ENCODE results near the gene KCTD17. TPM values are rescaled to one million over a fixed set of nuclear protein-coding genes. Genes with fewer than 3 reads are reported as not detected.

The KCTD17 gene
- total and polyA plus RNA-seq, 9 donors, result 10.6 to 22.1 (median 19.1) TPM

DNA sequence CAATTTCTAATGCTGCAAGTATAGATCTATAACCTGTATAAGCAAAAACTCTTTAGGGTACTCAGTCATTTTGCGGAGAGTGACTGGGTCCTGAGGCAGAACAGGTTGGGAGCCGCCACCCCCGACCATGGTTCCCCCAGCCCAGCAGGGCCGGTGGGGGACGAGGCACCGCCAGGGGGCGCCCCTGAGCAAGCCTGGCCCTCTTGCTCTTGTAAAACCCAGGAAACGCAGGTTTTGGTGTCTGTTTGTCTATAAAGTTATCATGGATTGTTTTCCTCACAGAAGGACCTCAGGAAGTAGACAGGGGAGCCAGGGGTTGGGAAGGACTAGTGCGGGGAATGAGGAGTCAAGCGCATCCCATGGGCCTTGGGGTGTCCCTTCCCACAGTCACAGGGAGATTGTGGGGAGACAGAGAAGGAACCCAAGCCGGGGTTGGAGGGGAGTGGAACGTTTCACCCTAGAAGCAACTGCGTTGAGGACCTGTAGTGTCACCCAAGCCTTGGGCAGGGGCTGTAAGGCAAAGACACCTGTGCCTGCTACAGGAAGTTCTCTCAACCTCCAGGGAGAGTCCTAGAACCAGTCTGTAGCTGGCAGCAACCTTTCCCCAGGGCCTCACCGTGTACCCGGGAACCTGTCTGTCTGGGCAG, 26.4 kb downstream of the KCTD17 start:
- DNase-seq, result peak; percentile 59
- 25% methylated on average over 13 of the region's 15 CpGs for WGBS (ENCODE audit: insufficient coverage)
- Histone ChIP-seq H3K4me1 (ENCODE audit: control insufficient read depth, insufficient read depth, low read length) (no peaks in the 10 kb centered on the region), H3K4me3 (ENCODE audit: low read length) (no peak overlapping the region), H3K27ac (ENCODE audit: low read length) (no peak overlapping the region), H3K27me3 (ENCODE audit: control insufficient read depth, insufficient read depth, low read length) (peaks cover 35% of the 10 kb centered on the region), H3K36me3 (ENCODE audit: control insufficient read depth, insufficient read depth, low read length) (no peaks in the 10 kb centered on the region), H3K9me3 (replicated peaks; ENCODE audit: control insufficient read depth, low read depth, low read length) (no peaks in the 10 kb centered on the region)

GRCh38 chr22:37079158-37079557, 27.6 kb downstream of the KCTD17 start:
- Histone ChIP-seq H3K9me3 (replicated peaks; ENCODE audit: control insufficient read depth, low read depth, low read length) (no peaks in the 10 kb centered on the region), H3K27ac (ENCODE audit: low read length) (no peak overlapping the region), H3K4me3 (ENCODE audit: low read length) (no peak overlapping the region), H3K36me3 (ENCODE audit: control insufficient read depth, insufficient read depth, low read length) (no peaks in the 10 kb centered on the region), H3K4me1 (ENCODE audit: control insufficient read depth, insufficient read depth, low read length) (no peaks in the 10 kb centered on the region), H3K27me3 (ENCODE audit: control insufficient read depth, insufficient read depth, low read length) (peaks cover 30% of the 10 kb centered on the region)
- 35% methylated on average over 2 of the region's 5 CpGs for WGBS (ENCODE audit: insufficient coverage)
- no peak for DNase-seq

- DNase-seq, result peak; percentile 44
- Histone ChIP-seq H3K27ac (ENCODE audit: low read length) (no peak overlapping the region), H3K4me1 (ENCODE audit: control insufficient read depth, insufficient read depth, low read length) (no peaks in the 10 kb centered on the region), H3K27me3 (ENCODE audit: control insufficient read depth, insufficient read depth, low read length) (peaks cover 26% of the 10 kb centered on the region), H3K9me3 (replicated peaks; ENCODE audit: control insufficient read depth, low read depth, low read length) (no peaks in the 10 kb centered on the region), H3K36me3 (ENCODE audit: control insufficient read depth, insufficient read depth, low read length) (no peaks in the 10 kb centered on the region), H3K4me3 (ENCODE audit: low read length) (no peak overlapping the region)
- WGBS (ENCODE audit: insufficient coverage), result 67% methylated on average over 15 of the region's 15 CpGs
These were observed 28.2 kb downstream of the KCTD17 start for GRCh38 chr22:37079668-37080171.

DNA sequence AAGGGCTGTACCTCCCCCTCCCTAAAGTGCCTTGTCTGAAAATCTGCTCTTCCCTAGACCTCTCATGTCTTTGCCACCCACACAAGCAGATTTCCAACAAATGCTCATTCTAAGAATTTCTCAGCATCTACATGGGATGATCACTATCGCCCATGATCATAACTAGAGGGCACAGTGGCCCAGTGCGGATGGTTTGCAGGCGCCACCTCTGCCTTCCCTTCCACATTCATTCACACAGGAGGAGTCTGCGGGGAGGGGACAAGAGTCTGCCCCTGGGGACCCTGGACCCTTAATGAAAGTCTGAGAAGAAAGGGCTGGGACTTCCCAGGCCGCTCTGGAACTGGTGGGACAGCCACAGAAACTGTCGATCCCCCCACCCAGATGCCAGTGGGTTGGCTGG, 28.9 kb downstream of the KCTD17 start:
- WGBS (ENCODE audit: insufficient coverage), result 93% methylated on average over 2 of the region's 6 CpGs
- H3K4me3 ChIP-seq (ENCODE audit: low read length), result no peak overlapping the region
- peaks cover 20% of the 10 kb centered on the region for H3K27me3 ChIP-seq (ENCODE audit: control insufficient read depth, insufficient read depth, low read length)
- H3K36me3 ChIP-seq (ENCODE audit: control insufficient read depth, insufficient read depth, low read length), result no peaks in the 10 kb centered on the region
- no peak for DNase-seq
- H3K9me3 ChIP-seq (replicated peaks; ENCODE audit: control insufficient read depth, low read depth, low read length), result no peaks in the 10 kb centered on the region
- no peak overlapping the region for H3K27ac ChIP-seq (ENCODE audit: low read length)
- no peaks in the 10 kb centered on the region for H3K4me1 ChIP-seq (ENCODE audit: control insufficient read depth, insufficient read depth, low read length)

GRCh38 chr22:37080838-37081237, 29.3 kb downstream of the KCTD17 start:
- Histone ChIP-seq H3K36me3 (ENCODE audit: control insufficient read depth, insufficient read depth, low read length) (no peaks in the 10 kb centered on the region), H3K4me1 (ENCODE audit: control insufficient read depth, insufficient read depth, low read length) (no peaks in the 10 kb centered on the region), H3K27me3 (ENCODE audit: control insufficient read depth, insufficient read depth, low read length) (peaks cover 20% of the 10 kb centered on the region), H3K27ac (ENCODE audit: low read length) (no peak overlapping the region), H3K4me3 (ENCODE audit: low read length) (no peak overlapping the region), H3K9me3 (replicated peaks; ENCODE audit: control insufficient read depth, low read depth, low read length) (no peaks in the 10 kb centered on the region)
- WGBS (ENCODE audit: insufficient coverage), result 85% methylated on average over 11 of the region's 12 CpGs
- no peak for DNase-seq

DNA sequence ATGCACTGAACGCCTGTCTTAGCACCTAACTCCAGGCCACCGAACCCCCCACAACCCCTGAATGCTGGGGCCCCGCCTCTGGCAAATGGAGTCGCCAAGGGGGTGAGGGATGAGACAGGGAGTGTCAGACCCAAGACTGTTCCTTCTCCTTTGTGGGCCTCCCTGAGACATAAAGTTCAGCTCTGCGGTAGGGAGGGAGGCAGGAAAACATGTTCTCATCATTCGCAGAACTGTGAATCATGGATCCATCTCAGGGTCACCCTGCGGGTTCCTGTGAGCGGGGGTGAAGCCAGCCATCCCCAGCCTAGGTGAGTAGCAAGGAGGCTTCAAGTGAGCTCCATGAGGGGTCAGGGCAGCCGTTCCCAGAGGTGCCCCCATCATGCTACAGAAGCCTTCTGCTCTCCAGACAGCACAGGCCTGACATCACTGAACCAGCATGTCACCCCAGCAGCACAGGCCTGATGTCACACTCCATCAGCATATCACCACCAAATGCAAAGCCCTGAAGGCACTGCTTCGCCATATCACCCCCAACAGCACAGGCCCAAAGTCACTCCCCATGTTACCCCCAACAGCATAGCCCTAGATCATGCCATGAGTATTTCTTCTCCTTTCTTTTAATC, 30.8 kb downstream of the KCTD17 start:
- Histone ChIP-seq H3K36me3 (ENCODE audit: control insufficient read depth, insufficient read depth, low read length) (no peaks in the 10 kb centered on the region), H3K9me3 (replicated peaks; ENCODE audit: control insufficient read depth, low read depth, low read length) (no peaks in the 10 kb centered on the region), H3K4me1 (ENCODE audit: control insufficient read depth, insufficient read depth, low read length) (no peaks in the 10 kb centered on the region), H3K27ac (ENCODE audit: low read length) (no peak overlapping the region), H3K4me3 (ENCODE audit: low read length) (no peak overlapping the region), H3K27me3 (ENCODE audit: control insufficient read depth, insufficient read depth, low read length) (peaks cover 8% of the 10 kb centered on the region)
- no peak for DNase-seq
- WGBS (ENCODE audit: insufficient coverage), result 85% methylated on average over 6 of the region's 10 CpGs

DNA sequence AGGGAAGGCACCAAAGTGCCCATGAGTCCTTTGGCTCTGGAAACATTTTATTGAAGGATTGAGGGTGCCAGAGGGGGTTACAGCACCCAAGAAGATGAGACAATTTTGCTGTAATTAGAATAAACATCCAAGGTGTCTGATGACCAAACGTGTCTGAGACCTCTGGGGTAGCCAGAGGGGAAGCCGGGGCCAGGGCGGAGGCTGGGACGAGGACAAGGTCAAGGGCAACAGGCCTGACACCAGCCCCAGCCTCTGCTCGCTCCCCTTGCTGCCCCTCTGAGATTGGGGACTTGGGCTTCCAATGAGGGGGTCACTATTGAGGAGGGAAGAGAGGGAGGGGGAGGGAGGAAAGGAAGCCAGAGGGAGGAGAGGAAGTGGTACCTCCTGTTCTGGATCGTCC, 32.4 kb downstream of the KCTD17 start:
- 77% methylated on average over 5 of the region's 6 CpGs for WGBS (ENCODE audit: insufficient coverage)
- H3K27ac ChIP-seq (ENCODE audit: low read length), result no peak overlapping the region
- no peak overlapping the region for H3K4me3 ChIP-seq (ENCODE audit: low read length)
- peaks cover 4% of the 10 kb centered on the region for H3K27me3 ChIP-seq (ENCODE audit: control insufficient read depth, insufficient read depth, low read length)
- H3K9me3 ChIP-seq (replicated peaks; ENCODE audit: control insufficient read depth, low read depth, low read length), result no peaks in the 10 kb centered on the region
- no peak for DNase-seq
- no peaks in the 10 kb centered on the region for H3K36me3 ChIP-seq (ENCODE audit: control insufficient read depth, insufficient read depth, low read length)
- H3K4me1 ChIP-seq (ENCODE audit: control insufficient read depth, insufficient read depth, low read length), result no peaks in the 10 kb centered on the region

- Histone ChIP-seq H3K4me3 (ENCODE audit: low read length) (no peak overlapping the region), H3K27ac (ENCODE audit: low read length) (no peak overlapping the region), H3K9me3 (replicated peaks; ENCODE audit: control insufficient read depth, low read depth, low read length) (no peaks in the 10 kb centered on the region), H3K27me3 (ENCODE audit: control insufficient read depth, insufficient read depth, low read length) (peaks cover 6% of the 10 kb centered on the region), H3K36me3 (ENCODE audit: control insufficient read depth, insufficient read depth, low read length) (no peaks in the 10 kb centered on the region), H3K4me1 (ENCODE audit: control insufficient read depth, insufficient read depth, low read length) (no peaks in the 10 kb centered on the region)
- 94% methylated on average over 9 of the region's 10 CpGs for WGBS (ENCODE audit: insufficient coverage)
- no peak for DNase-seq
These were observed 32.8 kb downstream of the KCTD17 start for GRCh38 chr22:37084385-37084784.

- Histone ChIP-seq H3K9me3 (replicated peaks; ENCODE audit: control insufficient read depth, low read depth, low read length) (no peaks in the 10 kb centered on the region), H3K4me1 (ENCODE audit: control insufficient read depth, insufficient read depth, low read length) (peaks cover 5% of the 10 kb centered on the region), H3K27ac (ENCODE audit: low read length) (no peak overlapping the region), H3K36me3 (ENCODE audit: control insufficient read depth, insufficient read depth, low read length) (no peaks in the 10 kb centered on the region), H3K4me3 (ENCODE audit: low read length) (no peak overlapping the region), H3K27me3 (ENCODE audit: control insufficient read depth, insufficient read depth, low read length) (peaks cover 6% of the 10 kb centered on the region)
- WGBS (ENCODE audit: insufficient coverage), result 56% methylated on average over 13 of the region's 15 CpGs
- no peak for DNase-seq
These were observed 34.6 kb downstream of the KCTD17 start for GRCh38 chr22:37086184-37086583.

DNA sequence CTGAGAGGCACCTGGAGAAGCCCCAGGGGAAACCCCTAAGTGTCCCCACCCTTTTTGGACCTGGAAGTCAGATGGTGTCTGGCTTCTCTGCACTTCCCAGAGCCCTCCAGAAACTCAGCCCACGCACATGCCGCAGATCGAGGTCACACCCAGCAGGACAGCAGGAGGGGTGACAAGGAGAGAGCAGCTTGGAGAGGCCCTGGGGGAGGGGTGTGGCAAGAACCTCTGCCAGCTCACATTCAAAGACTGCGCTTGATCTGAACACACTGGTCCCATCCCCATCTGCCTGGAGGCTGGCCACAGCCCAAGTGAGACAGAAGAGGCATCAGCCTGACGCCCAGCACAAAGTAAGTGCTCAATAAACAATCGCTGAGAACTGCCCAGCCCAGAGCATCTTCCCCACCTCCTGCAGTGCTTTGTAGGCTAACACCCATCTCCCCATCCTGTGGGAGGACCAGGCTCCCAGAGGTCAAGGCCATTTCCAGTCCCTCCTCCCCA, 36.6 kb downstream of the KCTD17 start:
- Histone ChIP-seq H3K27ac (ENCODE audit: low read length) (no peak overlapping the region), H3K4me1 (ENCODE audit: control insufficient read depth, insufficient read depth, low read length) (peaks cover 12% of the 10 kb centered on the region), H3K9me3 (replicated peaks; ENCODE audit: control insufficient read depth, low read depth, low read length) (no peaks in the 10 kb centered on the region), H3K36me3 (ENCODE audit: control insufficient read depth, insufficient read depth, low read length) (no peaks in the 10 kb centered on the region), H3K27me3 (ENCODE audit: control insufficient read depth, insufficient read depth, low read length) (peaks cover 4% of the 10 kb centered on the region), H3K4me3 (ENCODE audit: low read length) (no peak overlapping the region)
- 78% methylated on average over 2 of the region's 6 CpGs for WGBS (ENCODE audit: insufficient coverage)
- DNase-seq, result no peak
